Measurements from ENCODE around the gene WAPL.

WAPL gene

GRCh38 chr10:86533328-86533727, 11.7 kb upstream of the WAPL start:
- TF ChIP-seq FOXM1 (IDR thresholded peaks at IDR 0.05; ENCODE audit: borderline replicate concordance, low read depth) (no peak), USF1 (IDR thresholded peaks at IDR 0.05) (no peak), ZBTB7A (IDR thresholded peaks at IDR 0.05; ENCODE audit: low read depth) (no peak), CEBPB (IDR thresholded peaks at IDR 0.05) (no peak), TAF1 (IDR thresholded peaks at IDR 0.05; ENCODE audit: low read depth) (no peak)

- TF ChIP-seq YY1 (IDR thresholded peaks at IDR 0.05; ENCODE audit: low read depth) (no peak), ZBTB7A (IDR thresholded peaks at IDR 0.05; ENCODE audit: low read depth) (no peak), EGR1 (IDR thresholded peaks at IDR 0.05) (no peak), FOXM1 (IDR thresholded peaks at IDR 0.05; ENCODE audit: borderline replicate concordance, low read depth) (no peak), MAX (IDR thresholded peaks at IDR 0.05) (no peak), REST (IDR thresholded peaks at IDR 0.05; ENCODE audit: low read depth) (no peak), NFIC (IDR thresholded peaks at IDR 0.05) (no peak), RAD21 (IDR thresholded peaks at IDR 0.05; ENCODE audit: low read depth) (no peak), CEBPB (IDR thresholded peaks at IDR 0.05) (no peak), CREB1 (IDR thresholded peaks at IDR 0.05; ENCODE audit: low read depth) (no peak), TCF12 (IDR thresholded peaks at IDR 0.05; ENCODE audit: low read depth) (no peak), TEAD4 (IDR thresholded peaks at IDR 0.05) (no peak), USF1 (IDR thresholded peaks at IDR 0.05) (no peak), EP300 (IDR thresholded peaks at IDR 0.05; ENCODE audit: borderline replicate concordance) (no peak), TAF1 (IDR thresholded peaks at IDR 0.05; ENCODE audit: low read depth) (no peak)
Measured at GRCh38 chr10:86526606-86527005, 5.0 kb upstream of the WAPL start.

GRCh38 chr10:86524225-86524962, 2.8 kb upstream of the WAPL start:
- TF ChIP-seq USF1 (IDR thresholded peaks at IDR 0.05): no peak
- no peak for TF ChIP-seq MAX (IDR thresholded peaks at IDR 0.05)
- TF ChIP-seq TCF12 (IDR thresholded peaks at IDR 0.05; ENCODE audit: low read depth): no peak
- no peak for TF ChIP-seq NFIC (IDR thresholded peaks at IDR 0.05)
- TF ChIP-seq TEAD4 (IDR thresholded peaks at IDR 0.05): no peak
- no peak for TF ChIP-seq EP300 (IDR thresholded peaks at IDR 0.05; ENCODE audit: borderline replicate concordance)
- no peak for TF ChIP-seq YY1 (IDR thresholded peaks at IDR 0.05; ENCODE audit: low read depth)
- no peak for TF ChIP-seq RAD21 (IDR thresholded peaks at IDR 0.05; ENCODE audit: low read depth)
- TF ChIP-seq ZBTB7A (IDR thresholded peaks at IDR 0.05; ENCODE audit: low read depth): no peak
- TF ChIP-seq CEBPB (IDR thresholded peaks at IDR 0.05): no peak
- no peak for TF ChIP-seq FOXM1 (IDR thresholded peaks at IDR 0.05; ENCODE audit: borderline replicate concordance, low read depth)
- no peak for TF ChIP-seq TAF1 (IDR thresholded peaks at IDR 0.05; ENCODE audit: low read depth)
- TF ChIP-seq REST (IDR thresholded peaks at IDR 0.05; ENCODE audit: low read depth): no peak
- TF ChIP-seq CREB1 (IDR thresholded peaks at IDR 0.05; ENCODE audit: low read depth): no peak

GRCh38 chr10:86523348-86523747, 1.8 kb upstream of the WAPL start:
- TF ChIP-seq EGR1 (IDR thresholded peaks at IDR 0.05): no peak
- TF ChIP-seq CEBPB (IDR thresholded peaks at IDR 0.05): no peak
- TF ChIP-seq TCF12 (IDR thresholded peaks at IDR 0.05; ENCODE audit: low read depth): no peak
- no peak for TF ChIP-seq ZBTB7A (IDR thresholded peaks at IDR 0.05; ENCODE audit: low read depth)
- TF ChIP-seq NFIC (IDR thresholded peaks at IDR 0.05): no peak
- TF ChIP-seq EP300 (IDR thresholded peaks at IDR 0.05; ENCODE audit: borderline replicate concordance): no peak
- no peak for TF ChIP-seq TAF1 (IDR thresholded peaks at IDR 0.05; ENCODE audit: low read depth)
- no peak for TF ChIP-seq YY1 (IDR thresholded peaks at IDR 0.05; ENCODE audit: low read depth)
- no peak for TF ChIP-seq CREB1 (IDR thresholded peaks at IDR 0.05; ENCODE audit: low read depth)
- no peak; the same call in 1 of the 2 replicates for TF ChIP-seq RAD21 (IDR thresholded peaks at IDR 0.05; ENCODE audit: low read depth)
- no peak for TF ChIP-seq FOXM1 (IDR thresholded peaks at IDR 0.05; ENCODE audit: borderline replicate concordance, low read depth)
- TF ChIP-seq TEAD4 (IDR thresholded peaks at IDR 0.05): no peak
- no peak for TF ChIP-seq MAX (IDR thresholded peaks at IDR 0.05)
- no peak for TF ChIP-seq REST (IDR thresholded peaks at IDR 0.05; ENCODE audit: low read depth)
- TF ChIP-seq USF1 (IDR thresholded peaks at IDR 0.05): no peak

All from Ishikawa (cell line).